Ishikawa (cell line): ENCODE data around the gene SOX6.
A peak's percentile ranks its signal among the peaks of the same experiment; 100 is the strongest.

ENCODE experiments used
- CEBPB ChIP-seq: IDR thresholded peaks from 2 replicates; pipeline ENCODE4 v1.6.1; 2012
- CREB1 ChIP-seq: IDR thresholded peaks from 2 replicates; pipeline ENCODE4 v1.6.1; 2012; ENCODE audit warnings: low read depth
- EGR1 ChIP-seq: IDR thresholded peaks from 2 replicates; pipeline ENCODE4 v1.6.1; 2012
- EP300 ChIP-seq: IDR thresholded peaks from 2 replicates; pipeline ENCODE4 v1.6.1; 2012; ENCODE audit warnings: borderline replicate concordance
- FOXM1 ChIP-seq: IDR thresholded peaks from 2 replicates; pipeline ENCODE4 v1.6.1; 2012; ENCODE audit warnings: low read depth, borderline replicate concordance
- MAX ChIP-seq: IDR thresholded peaks from 2 replicates; pipeline ENCODE4 v1.6.1; 2012
- NFIC ChIP-seq: IDR thresholded peaks from 2 replicates; pipeline ENCODE4 v1.6.1; 2012
- RAD21 ChIP-seq: IDR thresholded peaks from 2 replicates; pipeline ENCODE4 v1.6.1; 2012; ENCODE audit warnings: low read depth
- REST ChIP-seq: IDR thresholded peaks from 2 replicates; pipeline ENCODE4 v1.6.1; 2012; ENCODE audit warnings: low read depth, mild to moderate bottlenecking
- TAF1 ChIP-seq: IDR thresholded peaks from 2 replicates; pipeline ENCODE4 v1.6.1; 2012; ENCODE audit warnings: low read depth, mild to moderate bottlenecking
- TCF12 ChIP-seq: IDR thresholded peaks from 2 replicates; pipeline ENCODE4 v1.6.1; 2012; ENCODE audit warnings: low read depth
- TEAD4 ChIP-seq: IDR thresholded peaks from 2 replicates; pipeline ENCODE4 v1.6.1; 2012
- USF1 ChIP-seq: IDR thresholded peaks from 2 replicates; pipeline ENCODE4 v1.6.1; 2012
- YY1 ChIP-seq: IDR thresholded peaks from 2 replicates; pipeline ENCODE4 v1.6.1; 2012; ENCODE audit warnings: low read depth
- ZBTB7A ChIP-seq: IDR thresholded peaks from 2 replicates; pipeline ENCODE4 v1.6.1; 2012; ENCODE audit warnings: low read depth

Gene SOX6

GRCh38 chr11:15929371-15929901 is 426.9 kb downstream of the SOX6 start:
- TF ChIP-seq MAX = no peak
- no peak for TF ChIP-seq NFIC
- TF ChIP-seq EP300 = no peak
- no peak for TF ChIP-seq CREB1
- TF ChIP-seq FOXM1 = no peak

GRCh38 chr11:15927864-15928217 is 428.5 kb downstream of the SOX6 start:
- no peak for TF ChIP-seq MAX
- no peak for TF ChIP-seq EGR1
- no peak for TF ChIP-seq TAF1
- TF ChIP-seq EP300 = no peak
- TF ChIP-seq TEAD4 = no peak

- TF ChIP-seq TAF1 (no peak), USF1 (peak; percentile 39; the same call in 1 of the 2 replicates)
Observed at GRCh38 chr11:15927196-15927863, 429.0 kb downstream of the SOX6 start.

- TF ChIP-seq TEAD4 (no peak), USF1 (no peak), RAD21 (no peak), TAF1 (no peak), YY1 (no peak)
Observed at GRCh38 chr11:15926071-15926470, 430.3 kb downstream of the SOX6 start.

- TF ChIP-seq RAD21 = peak; percentile 26; the same call in 1 of the 2 replicates
- TF ChIP-seq TCF12 = no peak
Observed at GRCh38 chr11:15923183-15923582, 433.2 kb downstream of the SOX6 start.

- no peak for TF ChIP-seq CREB1
- no peak for TF ChIP-seq REST
- no peak for TF ChIP-seq TCF12
- TF ChIP-seq TEAD4 = no peak
- TF ChIP-seq TAF1 = no peak
- TF ChIP-seq MAX = no peak
- TF ChIP-seq YY1 = no peak
- no peak for TF ChIP-seq NFIC
- TF ChIP-seq ZBTB7A = no peak
- TF ChIP-seq USF1 = no peak
- no peak for TF ChIP-seq RAD21
- no peak for TF ChIP-seq EGR1
- no peak for TF ChIP-seq FOXM1
- TF ChIP-seq EP300 = no peak
- no peak for TF ChIP-seq CEBPB
Observed at GRCh38 chr11:15920856-15921629, 435.3 kb downstream of the SOX6 start.

GRCh38 chr11:15918674-15919073 is 437.7 kb downstream of the SOX6 start:
- TF ChIP-seq NFIC = no peak
- TF ChIP-seq TCF12 = no peak
- TF ChIP-seq ZBTB7A = no peak
- no peak for TF ChIP-seq EGR1
- TF ChIP-seq CREB1 = no peak
- TF ChIP-seq USF1 = no peak
- no peak for TF ChIP-seq CEBPB
- TF ChIP-seq YY1 = no peak
